Stimulated activated CD4-positive, alpha-beta T cell treated with anti-CD3 and anti-CD28 coated beads, Interleukin-12 subunit alpha, Interleukin-12 subunit beta, amount 100 ng/mL, for 24 hours (primary cell): ENCODE data around the gene CTNNBIP1.

Experiments used
- DNase-seq, 2 experiments: peaks; one replicate each; pipeline ENCODE4 v3.0.0-alpha.2; 2020; ENCODE audit warnings: low read depth in 2 of 2

CTNNBIP1 gene

DNA sequence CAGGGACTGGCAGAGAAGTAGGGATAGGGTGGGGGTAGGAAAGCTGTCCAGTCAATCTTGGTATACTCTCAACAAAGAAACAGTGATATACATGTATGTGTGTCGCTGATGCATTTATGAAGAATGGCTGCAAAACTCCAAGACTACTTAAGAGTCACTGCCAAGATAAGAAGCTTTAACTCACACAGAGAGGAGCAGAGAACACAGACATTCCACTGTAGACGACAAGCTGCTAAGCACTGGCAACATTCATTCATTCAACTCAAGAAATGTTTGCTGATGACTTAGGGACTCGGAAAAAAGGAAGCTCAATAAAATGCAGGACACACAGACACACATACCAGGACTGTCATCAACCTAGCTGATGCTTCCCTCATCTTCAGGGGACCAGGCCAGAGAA is 5.5 kb downstream of the CTNNBIP1 start:
- no peak for DNase-seq

DNA sequence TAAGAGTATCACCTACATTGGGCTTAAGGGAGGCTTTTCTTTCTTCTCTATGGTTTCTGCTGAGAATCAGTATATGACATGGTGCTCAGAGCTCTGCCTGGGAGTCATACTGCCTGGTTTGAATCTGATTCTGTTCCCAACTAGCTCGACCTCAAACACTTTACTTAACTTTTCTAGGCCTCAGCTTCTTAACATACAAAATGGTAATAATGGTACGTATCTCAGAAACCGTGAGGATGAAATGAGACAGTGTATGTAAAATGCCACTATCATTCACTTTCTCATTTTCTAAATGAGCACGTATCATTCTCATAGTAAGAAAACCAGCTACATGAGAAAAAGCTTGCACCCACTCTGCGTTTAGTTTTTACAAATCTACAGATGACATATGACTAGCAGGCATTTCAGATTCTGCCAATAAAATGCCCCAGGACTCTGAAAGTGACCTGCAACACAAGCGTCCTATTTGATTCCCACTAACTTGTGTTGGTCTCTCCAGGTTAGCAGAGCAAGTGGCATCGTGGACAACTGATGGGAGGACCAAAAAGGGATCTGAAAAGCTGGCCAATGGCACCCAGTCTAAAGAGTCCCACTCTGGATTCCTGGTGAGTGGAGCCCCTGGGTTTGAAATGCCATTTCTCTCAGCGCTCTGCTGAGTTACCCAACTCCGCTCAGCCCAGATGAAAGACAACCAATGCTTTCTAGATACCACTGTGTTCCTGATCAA is 6.1 kb downstream of the CTNNBIP1 start:
- no peak for DNase-seq

DNA sequence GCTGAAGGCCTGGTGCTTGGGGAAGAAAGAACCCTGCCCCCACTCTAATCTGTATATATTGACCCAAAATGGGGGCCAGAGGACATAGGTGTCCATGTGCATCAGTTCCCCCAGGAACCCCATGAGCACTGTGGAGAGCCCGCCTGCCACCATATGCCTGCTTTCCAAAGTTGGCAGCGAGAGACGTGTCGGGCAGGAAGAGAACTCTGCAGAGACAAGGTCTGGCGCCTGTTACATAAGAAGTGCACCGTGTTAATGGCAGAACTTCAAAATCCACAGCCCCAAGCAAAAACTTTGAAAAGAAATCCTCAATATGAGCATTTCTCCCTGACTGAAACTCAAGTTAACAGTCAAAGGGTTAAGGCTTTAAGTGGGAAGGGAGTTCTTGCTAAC is 8.0 kb downstream of the CTNNBIP1 start:
- DNase-seq: no peak

DNA sequence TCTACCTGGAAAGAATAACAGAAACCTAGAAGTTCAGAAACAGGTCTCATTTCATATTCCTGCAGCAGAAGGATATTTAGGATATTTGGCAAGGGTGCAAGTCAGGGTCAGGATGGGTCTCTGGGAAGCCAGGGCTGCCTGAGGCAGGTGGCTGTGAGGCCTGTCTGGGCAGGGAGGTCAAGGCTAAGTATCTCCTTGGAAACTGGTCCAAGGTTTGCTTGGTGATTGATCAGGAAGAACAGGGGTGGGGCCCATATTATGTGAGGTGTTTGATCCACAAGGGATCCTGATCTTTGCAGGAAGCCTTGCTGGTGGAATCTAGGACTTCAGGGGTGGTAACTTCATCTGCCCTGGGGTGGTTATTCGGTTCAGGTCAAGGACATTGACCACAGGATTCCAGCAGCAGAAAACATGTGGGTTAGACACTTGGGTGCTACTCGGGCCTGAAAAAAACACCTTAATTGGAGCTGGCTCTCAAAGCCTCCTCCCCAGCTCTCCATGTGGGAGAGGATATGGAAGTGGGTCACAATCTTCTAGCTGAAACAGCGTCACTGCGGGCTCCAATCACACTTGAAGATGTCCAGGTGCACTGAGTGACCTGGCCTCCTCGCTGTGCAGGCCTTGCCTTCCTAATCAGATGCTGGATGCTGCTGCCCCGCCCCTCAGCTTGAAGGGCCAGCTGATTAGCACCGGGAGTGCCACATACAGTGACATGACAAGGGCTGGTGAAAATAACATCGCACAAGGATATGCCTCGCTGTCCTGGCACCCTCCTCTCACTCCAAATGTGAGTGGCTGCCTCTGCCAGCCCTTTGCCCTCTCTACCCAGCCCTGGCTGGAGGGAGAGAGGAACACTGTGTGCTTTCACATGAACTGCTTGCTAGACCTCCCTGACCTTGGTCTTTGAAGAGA is 8.7 kb downstream of the CTNNBIP1 start:
- no peak for DNase-seq

DNA sequence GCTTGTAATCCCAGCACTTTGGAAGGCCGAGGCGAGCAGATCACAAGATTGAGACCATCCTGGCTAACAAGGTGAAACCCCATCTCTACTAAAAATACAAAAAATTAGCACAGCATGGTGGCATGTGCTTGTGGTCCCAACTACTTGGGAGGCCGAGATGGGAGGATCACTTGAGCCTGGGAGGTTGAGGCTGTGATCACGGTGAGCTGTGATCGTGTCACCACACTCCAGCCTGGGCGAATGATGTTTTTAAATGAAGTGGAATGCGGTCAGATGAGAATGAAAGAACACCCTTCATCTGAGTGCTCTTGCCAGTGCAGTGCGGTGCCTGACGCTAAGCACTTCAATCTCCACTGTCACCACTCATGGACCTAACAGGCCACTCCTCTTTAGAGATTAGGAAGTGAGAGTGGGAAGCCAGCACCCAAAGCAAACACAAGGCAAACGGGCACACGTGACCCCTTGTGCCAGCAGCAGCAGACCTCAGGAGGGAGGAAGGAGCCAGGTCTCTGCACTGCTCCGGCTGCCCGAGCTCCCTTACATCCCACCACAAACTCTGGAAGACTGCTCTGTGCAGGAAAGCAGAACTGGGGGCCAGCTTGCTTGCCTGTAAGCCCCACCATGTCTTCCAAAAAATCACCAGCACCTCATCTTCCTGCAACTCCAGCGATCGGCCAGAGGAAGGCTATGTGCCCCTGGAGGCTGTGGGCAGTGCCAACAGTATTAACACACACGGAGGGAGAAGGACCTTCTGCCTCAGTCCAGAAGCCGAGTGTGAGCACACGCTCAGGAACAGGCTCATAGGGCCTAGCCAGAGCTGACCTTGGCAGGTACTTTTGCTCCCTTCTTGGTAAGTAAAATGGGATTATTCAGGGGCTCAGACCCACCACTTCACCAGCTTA is 9.7 kb downstream of the CTNNBIP1 start:
- DNase-seq: no peak

DNA sequence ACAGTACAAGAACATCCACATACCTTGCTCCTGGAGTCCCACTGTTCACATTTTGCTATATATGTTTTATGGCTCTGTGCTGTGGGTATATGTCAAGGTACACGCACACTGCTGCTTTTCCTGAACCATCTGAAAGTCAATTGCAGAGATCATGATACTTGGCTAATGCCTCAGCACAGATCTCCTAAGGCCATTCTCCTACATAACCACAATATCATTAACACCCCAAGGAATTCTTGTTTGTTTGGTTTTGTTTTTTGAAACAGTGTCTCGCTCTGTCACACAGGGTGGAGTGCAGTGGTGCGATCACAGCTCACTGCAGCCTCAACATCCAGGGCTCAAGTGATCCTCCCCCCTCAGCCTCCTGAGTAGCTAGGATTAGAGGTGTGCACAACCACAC is 16.0 kb downstream of the CTNNBIP1 start:
- no peak for DNase-seq

- DNase-seq: no peak
Observed at GRCh38 chr1:9892563-9893528, 17.2 kb downstream of the CTNNBIP1 start.

GRCh38 chr1:9891207-9891606 is 18.9 kb downstream of the CTNNBIP1 start:
- DNase-seq: no peak

DNA sequence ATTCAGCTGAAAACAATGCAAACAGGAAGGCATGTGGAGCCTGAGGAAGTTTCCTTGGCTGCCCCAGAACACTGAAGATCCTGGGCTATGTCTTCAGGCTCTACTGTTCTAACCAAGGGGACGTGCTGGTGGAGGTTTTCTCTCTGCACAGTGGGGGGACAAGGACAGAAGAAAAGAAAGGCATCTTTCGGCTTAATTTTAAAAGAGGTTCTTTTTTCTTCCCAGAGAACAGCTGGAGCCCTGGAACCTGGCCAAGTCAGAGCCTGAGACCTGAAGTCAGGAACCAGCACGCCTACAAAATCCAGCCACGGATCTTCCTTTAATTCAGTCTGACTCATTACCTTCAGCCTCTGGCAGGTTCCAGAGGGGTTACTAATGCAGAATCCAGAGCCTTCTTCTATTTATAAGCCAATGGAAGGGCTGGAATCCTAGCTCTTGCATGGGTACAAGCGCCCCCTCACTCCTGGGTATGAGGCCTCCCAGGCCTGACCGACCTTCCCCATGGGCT is 19.8 kb downstream of the CTNNBIP1 start:
- DNase-seq: no peak

DNA sequence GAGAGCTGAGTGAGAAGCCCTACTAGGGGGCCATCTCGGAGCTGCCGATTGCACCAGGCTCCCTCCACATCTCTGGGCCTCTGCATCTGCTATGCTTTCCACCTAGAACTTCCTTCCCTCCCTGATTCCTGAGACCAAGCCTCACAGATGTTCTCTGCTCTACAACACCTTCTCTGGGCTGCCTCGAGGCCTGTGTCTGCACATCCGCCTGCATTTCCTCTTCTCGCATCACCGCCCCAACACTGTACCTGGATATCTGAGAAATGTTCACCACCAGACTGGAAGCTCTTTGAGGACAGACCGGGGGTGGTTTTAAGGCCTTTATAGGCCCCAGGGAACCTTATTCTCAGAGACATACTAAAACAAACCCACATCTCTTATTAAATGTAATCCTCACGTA is 20.7 kb downstream of the CTNNBIP1 start:
- DNase-seq: no peak

DNA sequence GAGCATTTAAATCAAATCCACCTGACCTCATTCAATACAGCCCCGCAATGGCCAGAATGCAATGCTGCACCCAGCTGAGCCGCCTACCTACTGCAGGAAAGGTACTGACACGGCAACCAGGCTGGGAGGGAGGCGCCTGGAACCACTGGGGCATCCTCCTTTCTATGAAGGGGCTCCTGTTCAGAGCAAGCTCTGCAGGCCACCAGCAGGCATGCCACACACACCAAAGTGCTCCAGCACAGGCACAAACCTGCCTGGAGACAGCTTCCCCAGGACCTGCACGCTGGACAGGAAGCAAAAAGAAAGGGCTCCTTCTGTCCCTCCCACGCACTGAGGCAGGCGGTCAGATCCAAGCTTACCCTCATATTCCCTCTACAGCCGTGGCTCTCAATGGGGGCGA is 21.2 kb downstream of the CTNNBIP1 start:
- no peak for DNase-seq

GRCh38 chr1:9887070-9887469 is 23.0 kb downstream of the CTNNBIP1 start:
- DNase-seq: no peak

DNA sequence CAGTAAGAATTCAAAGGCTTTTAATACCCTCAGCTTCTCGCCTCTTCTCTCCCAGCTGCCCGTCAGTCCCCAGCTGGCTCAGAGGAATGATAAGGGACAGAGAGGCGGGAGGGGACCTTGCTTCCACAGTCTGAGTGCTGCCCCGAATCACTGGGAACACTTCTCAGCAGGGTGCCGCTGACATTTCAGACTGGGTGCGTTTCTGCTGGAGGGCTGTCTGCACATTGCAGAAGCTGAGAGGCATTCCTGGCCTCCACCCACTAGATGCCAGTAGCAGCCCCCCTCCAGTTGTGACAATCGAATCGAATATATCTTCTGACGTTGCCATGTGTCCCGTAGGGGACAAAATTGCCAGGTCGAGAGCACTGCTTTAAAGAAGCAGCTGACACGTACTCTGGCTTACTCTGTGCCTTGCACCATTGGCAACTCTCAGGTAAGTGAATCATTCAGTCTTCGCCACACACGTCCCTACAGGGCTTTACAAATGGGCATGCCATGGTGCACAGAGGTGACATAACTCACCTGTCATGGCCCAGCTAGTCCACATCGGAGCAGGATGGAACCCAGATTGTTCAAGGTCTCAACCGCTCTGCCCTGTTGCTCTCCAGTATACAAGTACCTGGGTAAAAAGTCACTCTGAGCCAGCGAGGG is 23.9 kb downstream of the CTNNBIP1 start:
- DNase-seq: no peak

DNA sequence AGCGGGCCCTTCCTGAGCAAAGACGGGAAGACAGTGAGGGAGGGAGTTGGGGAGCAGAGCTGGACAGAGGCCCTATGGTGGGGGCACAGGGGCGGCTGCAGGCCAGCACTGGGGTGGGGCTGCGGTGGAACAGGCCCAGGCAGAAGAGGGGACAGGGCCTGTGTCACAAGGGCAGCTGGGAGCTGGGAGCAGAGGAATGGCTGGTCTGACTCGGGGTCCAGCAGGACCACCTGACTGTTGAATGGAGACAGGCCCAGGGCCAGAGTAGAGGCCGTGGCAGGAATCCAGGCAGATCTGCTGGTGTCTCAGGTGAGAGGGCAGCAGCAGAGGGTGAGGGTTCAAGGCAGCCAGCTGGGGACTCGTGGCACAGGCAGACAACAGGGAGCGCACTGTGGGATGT is 25.3 kb downstream of the CTNNBIP1 start:
- no peak for DNase-seq

DNA sequence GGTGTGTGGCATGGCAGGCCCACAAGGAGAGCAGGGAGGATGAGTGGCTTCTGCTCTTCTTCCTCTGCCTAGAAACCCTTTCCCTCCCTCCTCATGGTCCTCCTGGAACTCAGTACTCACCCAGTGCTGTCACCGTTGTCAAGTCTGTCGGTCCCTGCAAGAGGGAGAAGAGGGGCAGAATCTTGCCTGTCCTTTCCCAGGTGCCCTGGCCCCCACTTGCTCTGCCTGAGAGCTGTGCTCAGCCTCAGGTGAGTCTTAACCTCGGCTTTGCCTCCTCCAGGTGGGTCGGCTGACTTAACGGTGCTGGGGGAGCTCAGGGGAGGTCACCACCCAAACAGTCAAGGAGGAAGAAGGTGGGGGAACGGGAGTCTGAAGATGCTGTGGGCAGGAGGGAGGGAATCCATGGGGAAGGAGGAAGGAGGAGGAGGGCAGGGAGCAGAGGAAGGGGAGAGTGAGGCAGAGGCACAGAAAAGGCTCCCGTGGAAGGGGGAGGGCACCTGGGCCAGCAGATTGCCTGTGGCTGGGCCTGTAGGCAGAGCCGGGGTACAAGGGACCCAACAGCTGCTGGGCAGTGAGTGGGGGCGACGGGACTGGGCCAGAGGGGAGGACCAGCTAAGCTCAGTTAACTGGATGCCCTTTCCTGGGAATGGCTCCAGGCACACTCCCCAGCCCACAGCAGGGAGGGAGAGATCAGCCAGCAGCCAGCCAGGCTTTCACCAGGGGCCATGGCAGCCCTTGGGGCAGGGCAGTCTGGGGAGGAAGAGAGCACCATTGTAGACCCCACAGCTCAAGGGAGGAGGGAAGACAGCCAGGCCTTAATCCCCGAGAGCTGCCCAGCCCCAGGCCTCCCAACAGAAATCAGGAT is 26.3 kb downstream of the CTNNBIP1 start:
- DNase-seq: no peak

- no peak for DNase-seq
Observed at GRCh38 chr1:9882945-9883303, 27.1 kb downstream of the CTNNBIP1 start.

- no peak for DNase-seq
Observed at GRCh38 chr1:9882296-9882944, 27.6 kb downstream of the CTNNBIP1 start.

- no peak for DNase-seq
Observed at GRCh38 chr1:9881838-9882249, 28.2 kb downstream of the CTNNBIP1 start.

DNA sequence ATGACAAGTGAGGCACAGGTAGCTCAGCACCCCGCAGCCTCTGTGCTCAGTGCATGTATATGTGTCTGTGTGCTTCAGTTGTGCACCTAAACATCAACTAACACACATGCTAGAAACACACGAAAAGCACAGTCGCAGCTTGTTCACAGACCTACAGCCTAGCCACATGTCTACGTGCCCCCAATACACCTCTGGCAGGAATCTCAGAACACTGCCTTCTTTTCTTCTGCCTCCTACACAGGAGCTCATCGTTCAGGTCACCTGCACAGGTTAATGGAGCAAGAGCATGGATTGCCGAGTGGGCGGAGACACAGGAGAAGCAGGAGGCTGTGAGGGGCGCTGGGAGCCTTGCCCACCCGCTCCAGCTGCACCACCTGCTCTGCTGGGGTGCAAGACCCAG is 31.7 kb downstream of the CTNNBIP1 start:
- DNase-seq: no peak
